Spinal cord (tissue), 10 donors: ENCODE results near the gene FOXR2. TPM values are rescaled to one million over a fixed set of nuclear protein-coding genes. Genes with fewer than 3 reads are reported as not detected.

Experiments used
- DNase-seq, 6 donors: peaks; one replicate each; pipeline versions ENCODE4 v3.0.0 to v3.0.0-alpha.2; 2013 to 2015; ENCODE audit warnings: low spot score in 6 of 6, low read depth in 4 of 6
- H3K27ac ChIP-seq: one replicate; pipeline ENCODE4 v1.5.1; 2013; ENCODE audit warnings: low read depth, low read length, control low read depth
- H3K27me3 ChIP-seq: one replicate; pipeline ENCODE4 v1.6.1; 2013; ENCODE audit warnings: low read length; ENCODE audit not compliant: control insufficient read depth, insufficient read depth
- H3K36me3 ChIP-seq: one replicate; pipeline ENCODE4 v1.6.1; 2013; ENCODE audit warnings: low read length; ENCODE audit not compliant: control insufficient read depth, insufficient read depth
- H3K4me1 ChIP-seq: one replicate; pipeline ENCODE4 v1.6.1; 2013; ENCODE audit warnings: low read length; ENCODE audit not compliant: control insufficient read depth, insufficient read depth
- H3K4me3 ChIP-seq: one replicate; pipeline ENCODE4 v1.5.1; 2013; ENCODE audit warnings: low read depth, low read length, control low read depth
- H3K9me3 ChIP-seq: one replicate; pipeline ENCODE4 v1.6.1; 2013; ENCODE audit warnings: low read length; ENCODE audit not compliant: control insufficient read depth, insufficient read depth
- WGBS: methylation state at CpG from one replicate; pipeline ENCODE4 v1.1.5; 2013; ENCODE audit warnings: missing lambda C conversion rate; ENCODE audit not compliant: insufficient coverage; 5-methylcytosine and 5-hydroxymethylcytosine counted together
- long read RNA-seq, 4 donors: transcript quantifications; one replicate each; lab custom pipeline, GENCODE V29; 2026
- polyA plus RNA-seq, 2 donors: library from polyadenylated mRNA; unstranded; fragments of 120-200 nt; gene quantifications; one replicate each; pipeline ENCODE4 v1.2.1, GENCODE V29; 2013; ENCODE audit not compliant: insufficient read length in 2 of 2
- total RNA-seq, 2 donors: library from RNA; depleted of rRNA in 1 of 2; stranded (reverse); fragments of 120-200 nt in 1 of 2; fragments of >200 nt in 1 of 2; gene quantifications; one replicate each; pipeline versions ENCODE4 v1.2.3 to v1.2.4, GENCODE V29; 2013 to 2014
- donor health status: healthy.

The FOXR2 gene
- total RNA-seq (not detected), polyA plus RNA-seq (not detected)
- long read RNA-seq, donor 1: 0 reads
- long read RNA-seq, donor 2: 0 reads
- long read RNA-seq, donor 3: 0 reads
- long read RNA-seq, donor 4: 0 reads

GRCh38 chrX:55623100-55623499 lies at the start of gene FOXR2:
TSS of gene FOXR2 (plus strand) at chrX:55623400. CDS start at chrX:55623712, 312 bp downstream.
- whole genome bisulfite sequencing: no CpG with 5 or more reads among the region's 1 CpG
- no peak within 1 kb of the TSS for H3K4me3 ChIP-seq
- no peaks in the 10 kb centered on the region for H3K9me3 ChIP-seq
- H3K4me1 ChIP-seq: no peaks in the 10 kb centered on the region
- DNase-seq: no peak
- H3K27me3 ChIP-seq: no peaks in the 10 kb centered on the region
- no peaks in the 10 kb centered on the region for H3K36me3 ChIP-seq
- H3K27ac ChIP-seq: no peak within 1 kb of the TSS

- no peak for DNase-seq
- no peaks in the 10 kb centered on the region for H3K4me1 ChIP-seq
- peaks cover 3% of the 10 kb centered on the region for H3K9me3 ChIP-seq
- no peaks in the 10 kb centered on the region for H3K27me3 ChIP-seq
- no peak overlapping the region for H3K27ac ChIP-seq
- H3K36me3 ChIP-seq: no peaks in the 10 kb centered on the region
- H3K4me3 ChIP-seq: no peak overlapping the region
Observed at GRCh38 chrX:55579115-55579514, 44.1 kb upstream of the FOXR2 start.

GRCh38 chrX:55582447-55582846 lies 40.8 kb upstream of the FOXR2 start:
- no CpG with 5 or more reads among the region's 1 CpG for WGBS
- no peak overlapping the region for H3K27ac ChIP-seq

GRCh38 chrX:55593296-55593695 lies 29.9 kb upstream of the FOXR2 start:
- WGBS: 80% methylated on average over 4 of the region's 5 CpGs
- no peak for DNase-seq
- Histone ChIP-seq H3K36me3 (no peaks in the 10 kb centered on the region), H3K27ac (no peak overlapping the region), H3K9me3 (no peaks in the 10 kb centered on the region), H3K4me1 (no peaks in the 10 kb centered on the region), H3K27me3 (no peaks in the 10 kb centered on the region), H3K4me3 (no peak overlapping the region)

More at GRCh38 chrX:55582447-55582846, 40.8 kb upstream of the FOXR2 start:
- no peak for DNase-seq
- no peaks in the 10 kb centered on the region for H3K36me3 ChIP-seq
- H3K4me1 ChIP-seq: no peaks in the 10 kb centered on the region
- no peak overlapping the region for H3K4me3 ChIP-seq
- no peaks in the 10 kb centered on the region for H3K27me3 ChIP-seq
- peaks cover 3% of the 10 kb centered on the region for H3K9me3 ChIP-seq

- no peaks in the 10 kb centered on the region for H3K9me3 ChIP-seq
- no peak overlapping the region for H3K27ac ChIP-seq
Observed at GRCh38 chrX:55593756-55594257, 29.4 kb upstream of the FOXR2 start.

GRCh38 chrX:55598333-55598732 lies 24.9 kb upstream of the FOXR2 start:
- no peak for DNase-seq

More at GRCh38 chrX:55593756-55594257, 29.4 kb upstream of the FOXR2 start:
- no peaks in the 10 kb centered on the region for H3K4me1 ChIP-seq
- 82% methylated on average over 11 of the region's 13 CpGs for WGBS
- no peak for DNase-seq
- H3K4me3 ChIP-seq: no peak overlapping the region
- H3K36me3 ChIP-seq: no peaks in the 10 kb centered on the region
- no peaks in the 10 kb centered on the region for H3K27me3 ChIP-seq

GRCh38 chrX:55619547-55619946 lies 3.7 kb upstream of the FOXR2 start:
- H3K27ac ChIP-seq: no peak overlapping the region
- no peaks in the 10 kb centered on the region for H3K36me3 ChIP-seq
- no CpG with 5 or more reads among the region's 2 CpGs for WGBS

More at GRCh38 chrX:55598333-55598732, 24.9 kb upstream of the FOXR2 start:
- Histone ChIP-seq H3K36me3 (no peaks in the 10 kb centered on the region), H3K4me1 (no peaks in the 10 kb centered on the region), H3K4me3 (no peak overlapping the region), H3K27ac (no peak overlapping the region), H3K9me3 (no peaks in the 10 kb centered on the region), H3K27me3 (no peaks in the 10 kb centered on the region)
- WGBS: 73% methylated on average over 6 of the region's 7 CpGs

GRCh38 chrX:55624403-55624802 lies 1.2 kb downstream of the FOXR2 start:
- Histone ChIP-seq H3K4me1 (no peaks in the 10 kb centered on the region), H3K9me3 (no peaks in the 10 kb centered on the region), H3K27ac (no peak overlapping the region), H3K36me3 (no peaks in the 10 kb centered on the region), H3K4me3 (no peak overlapping the region), H3K27me3 (no peaks in the 10 kb centered on the region)
- WGBS: 46% methylated on average over 5 of the region's 5 CpGs
- no peak for DNase-seq

More at GRCh38 chrX:55619547-55619946, 3.7 kb upstream of the FOXR2 start:
- no peak for DNase-seq
- Histone ChIP-seq H3K4me1 (no peaks in the 10 kb centered on the region), H3K4me3 (no peak overlapping the region), H3K27me3 (no peaks in the 10 kb centered on the region), H3K9me3 (peaks cover 1% of the 10 kb centered on the region)

GRCh38 chrX:55636109-55636508 lies 12.9 kb downstream of the FOXR2 start:
- WGBS: 60% methylated on average over 4 of the region's 8 CpGs
- Histone ChIP-seq H3K9me3 (peaks cover 2% of the 10 kb centered on the region), H3K4me3 (no peak overlapping the region), H3K4me1 (no peaks in the 10 kb centered on the region), H3K27me3 (no peaks in the 10 kb centered on the region), H3K27ac (no peak overlapping the region), H3K36me3 (no peaks in the 10 kb centered on the region)
- no peak for DNase-seq

- no CpG with 5 or more reads among the region's 1 CpG for WGBS
- H3K36me3 ChIP-seq: no peaks in the 10 kb centered on the region
- no peak overlapping the region for H3K4me3 ChIP-seq
- no peak overlapping the region for H3K27ac ChIP-seq
- no peaks in the 10 kb centered on the region for H3K4me1 ChIP-seq
- DNase-seq: no peak
- no peaks in the 10 kb centered on the region for H3K27me3 ChIP-seq
- peaks cover 2% of the 10 kb centered on the region for H3K9me3 ChIP-seq
Observed at GRCh38 chrX:55638933-55639332, 15.7 kb downstream of the FOXR2 start.
